Activated CD4-positive, alpha-beta T cell treated with anti-CD3 and anti-CD28 coated beads, Interleukin-2, amount 50 U/mL, for 48 hours (primary cell): ENCODE results near the gene RAPH1.
"Not testable (repeated sequence)": the region's sequence is repeated elsewhere in the genome, so short reads cannot be mapped to it uniquely, and the experiment has no call there.

ENCODE experiments used
- DNase-seq, 2 experiments: peaks; one replicate each; pipeline ENCODE4 v3.0.0-alpha.2; 2020

The RAPH1 gene

DNA sequence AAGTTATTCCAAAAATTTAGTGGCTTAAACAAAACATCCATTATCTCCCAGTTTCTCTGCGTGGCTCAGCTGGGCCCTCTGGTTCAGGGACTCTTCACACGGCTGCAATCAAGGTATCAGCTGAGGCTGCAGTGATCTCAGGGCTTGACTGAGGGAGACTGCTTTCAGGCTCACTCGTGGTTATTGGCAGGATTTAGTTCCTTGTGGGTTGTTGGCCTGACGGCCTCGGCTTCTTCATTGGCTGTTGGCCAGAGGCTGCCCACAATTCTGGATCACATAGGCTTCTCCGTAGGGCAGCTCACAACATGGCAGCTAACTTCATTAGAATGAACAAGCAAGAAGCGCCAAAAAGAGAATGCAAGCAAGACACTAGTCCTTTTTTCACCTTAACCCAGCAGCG, 116.8 kb downstream of the RAPH1 start:
- no peak for DNase-seq

GRCh38 chr2:203413796-203414195, 121.3 kb downstream of the RAPH1 start:
- no peak for DNase-seq

DNA sequence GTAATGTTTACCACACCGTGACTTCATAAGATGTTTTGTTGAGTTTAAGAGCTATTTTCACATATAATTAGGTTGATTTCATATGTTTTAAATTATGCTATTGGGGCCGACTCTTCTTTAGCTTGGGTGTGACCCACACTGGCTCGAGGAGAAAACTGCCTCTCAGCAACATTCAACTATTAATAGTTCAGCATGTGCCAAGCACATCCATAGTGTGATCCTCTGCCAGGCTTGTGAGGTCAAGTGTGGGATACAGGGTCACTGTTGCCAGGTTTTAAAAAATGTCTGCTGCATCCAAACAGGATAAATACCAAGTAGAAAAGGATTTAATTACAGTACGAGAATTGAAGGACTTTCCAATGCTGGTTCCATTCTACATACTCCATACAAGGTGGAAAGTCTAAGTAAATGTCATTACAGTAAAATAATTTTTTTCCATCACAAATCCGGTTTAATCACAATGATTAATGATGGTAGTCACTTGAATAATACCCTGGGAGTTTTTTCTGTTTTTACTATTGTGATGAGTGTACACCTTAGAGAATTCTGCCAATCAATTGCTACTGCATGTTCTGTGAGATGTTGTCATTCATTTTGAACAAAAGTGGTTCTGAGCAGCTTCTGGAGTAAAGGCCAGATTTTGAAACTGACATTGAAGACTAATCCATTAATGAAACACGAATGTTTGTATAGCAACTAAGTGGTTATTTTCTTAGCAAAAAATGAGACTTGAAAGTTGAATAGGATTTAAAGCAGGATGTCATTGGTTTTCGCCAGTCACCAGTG, 122.4 kb downstream of the RAPH1 start:
- no peak for DNase-seq

DNA sequence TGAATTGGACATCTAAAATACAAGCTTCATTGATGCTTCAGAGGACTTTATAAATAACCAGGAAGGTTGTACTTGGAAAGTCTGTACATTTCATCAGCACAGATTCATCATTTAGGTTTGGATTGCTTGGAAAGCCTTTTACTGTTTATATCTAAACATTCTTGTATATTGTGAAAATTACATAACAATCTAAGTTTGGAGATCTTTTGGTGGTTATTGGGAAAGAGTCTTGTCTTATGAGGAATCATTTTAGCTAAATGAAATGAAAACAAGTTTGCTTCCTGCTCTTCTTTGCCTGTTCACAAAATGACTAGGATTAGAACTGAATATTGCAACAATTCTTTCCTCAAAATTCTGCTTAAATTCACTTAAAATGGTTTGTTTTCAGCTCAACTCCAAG, 127.6 kb downstream of the RAPH1 start:
- no peak for DNase-seq

- no peak for DNase-seq
These were observed 130.1 kb downstream of the RAPH1 start for GRCh38 chr2:203404996-203405395.

DNA sequence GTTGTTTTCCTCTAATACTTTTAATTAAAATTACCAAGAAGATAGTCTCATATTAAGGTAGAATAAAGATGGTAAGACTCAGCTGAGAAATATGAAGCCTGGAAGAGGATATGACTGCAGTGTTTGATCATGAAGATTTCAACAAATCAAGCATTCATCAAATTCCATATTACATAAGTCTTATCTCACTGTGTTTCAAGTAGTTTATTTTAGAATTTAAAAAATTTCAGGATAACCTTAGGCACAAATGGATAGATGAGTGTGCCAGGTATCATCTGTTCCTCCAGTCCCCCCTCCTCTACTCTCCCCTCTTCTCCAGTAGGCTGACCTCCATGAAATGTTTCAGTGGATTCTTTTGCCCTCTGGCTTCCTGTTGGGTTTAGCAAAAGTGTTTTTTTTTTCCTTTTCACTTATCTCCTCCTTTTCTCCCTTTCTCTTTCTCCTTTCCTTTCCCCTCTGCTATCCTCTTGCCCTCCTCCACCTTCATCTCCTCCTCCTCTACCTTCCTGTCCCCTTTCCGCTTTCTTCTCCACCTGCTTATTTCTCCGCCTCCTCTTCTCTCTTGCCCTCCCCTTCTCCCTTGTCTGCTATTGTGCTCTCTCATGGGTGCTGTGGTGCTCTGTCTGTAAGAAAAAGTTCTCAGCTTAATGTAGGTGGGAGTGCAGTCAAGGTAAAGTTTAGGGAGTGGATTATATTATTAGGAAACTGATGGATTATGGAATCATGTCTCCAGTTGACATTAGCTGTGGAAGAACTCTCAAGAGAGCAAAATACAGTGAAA, 134.1 kb downstream of the RAPH1 start:
- no peak for DNase-seq

- DNase-seq: no peak
These were observed 136.1 kb downstream of the RAPH1 start for GRCh38 chr2:203399031-203399430.

DNA sequence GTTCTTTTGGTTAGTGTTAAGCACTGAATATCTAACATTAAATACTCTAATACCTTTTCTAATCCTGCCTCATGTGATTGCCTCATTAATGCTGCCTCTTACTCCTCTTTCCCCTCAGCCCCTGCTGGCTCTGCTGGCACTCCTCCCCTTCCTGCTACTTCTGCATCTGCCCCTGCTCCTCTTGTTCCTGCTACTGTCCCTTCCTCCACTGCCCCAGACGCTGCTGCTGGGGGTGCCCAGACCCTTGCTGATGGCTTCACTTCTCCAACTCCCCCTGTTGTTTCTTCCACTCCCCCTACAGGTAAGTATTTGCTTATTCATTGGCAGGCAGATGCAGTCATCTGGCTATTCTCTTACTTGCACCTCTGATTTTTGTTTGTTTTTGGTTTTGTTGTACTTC, 138.4 kb downstream of the RAPH1 start:
- no peak for DNase-seq

DNA sequence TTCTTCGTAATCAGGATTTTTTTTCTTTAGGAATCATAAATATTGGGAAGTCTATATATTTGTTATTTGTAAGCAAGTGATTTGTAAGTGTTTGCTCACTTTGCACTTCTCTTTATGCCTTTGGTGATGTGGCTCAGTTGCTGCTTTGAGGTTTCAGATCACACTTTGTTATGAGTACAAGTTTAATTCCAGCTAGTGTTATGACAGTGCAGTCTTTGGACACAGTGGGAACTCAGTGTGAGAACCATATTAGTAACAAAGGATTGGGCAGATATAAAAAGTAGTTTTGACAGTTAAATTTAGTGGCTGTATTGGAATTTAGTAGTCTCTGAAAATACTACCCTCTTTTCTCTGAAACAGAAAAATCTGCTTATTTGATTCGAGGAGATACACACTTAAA, 139.2 kb downstream of the RAPH1 start:
- no peak for DNase-seq

DNA sequence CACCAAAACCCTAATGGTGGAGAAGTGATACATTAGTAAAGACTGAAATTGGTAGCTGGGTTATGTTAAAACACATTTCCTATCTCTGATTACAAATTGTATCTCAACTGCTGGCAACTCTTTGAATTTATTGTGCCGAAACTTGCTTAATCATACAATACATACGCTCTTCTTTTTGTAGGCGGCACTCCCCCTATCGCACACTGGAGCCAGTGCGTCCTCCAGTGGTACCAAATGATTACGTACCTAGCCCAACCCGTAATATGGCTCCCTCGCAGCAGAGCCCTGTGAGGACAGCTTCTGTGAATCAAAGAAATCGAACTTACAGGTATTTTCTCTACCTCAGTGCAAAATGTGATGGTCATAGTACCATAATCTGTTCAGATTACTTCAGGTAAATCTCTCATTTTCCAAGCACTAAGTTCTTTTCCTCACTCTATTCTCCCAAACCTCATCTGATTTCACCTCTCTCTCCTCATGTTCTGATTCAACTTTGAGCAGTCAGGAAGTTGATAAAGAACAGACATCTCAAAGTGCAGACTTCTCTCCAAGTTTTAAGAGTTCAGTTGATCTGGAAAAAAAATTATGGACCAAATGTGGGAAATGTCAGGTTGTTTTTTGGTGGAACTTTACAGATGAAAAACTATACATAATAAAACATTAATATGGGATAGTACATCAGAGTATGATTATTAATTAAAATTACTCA, 140.4 kb downstream of the RAPH1 start:
- DNase-seq: no peak

GRCh38 chr2:203388153-203388552, 146.9 kb downstream of the RAPH1 start:
- DNase-seq: not testable (repeated sequence)

DNA sequence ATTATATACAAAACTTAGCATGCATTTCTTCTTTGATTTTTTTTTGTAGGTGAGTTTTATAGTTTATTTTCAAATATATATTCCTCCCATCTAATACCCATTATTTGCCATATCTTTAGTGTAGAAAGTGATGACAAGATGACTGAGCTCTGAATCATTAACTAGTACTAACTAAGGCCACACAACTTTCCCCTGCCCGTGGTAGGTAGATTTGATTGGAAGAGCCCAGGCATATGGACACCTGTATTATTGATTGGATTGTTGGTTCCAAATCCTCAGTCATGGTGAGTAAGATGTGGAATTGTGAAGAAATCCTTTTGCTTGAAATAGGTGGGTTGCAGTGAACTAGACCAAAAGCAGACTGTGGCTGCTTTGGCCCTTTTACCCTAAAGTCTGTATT, 152.1 kb downstream of the RAPH1 start:
- no peak for DNase-seq

- no peak for DNase-seq
These were observed 155.9 kb downstream of the RAPH1 start for GRCh38 chr2:203379156-203379555.

GRCh38 chr2:203376173-203376572, 158.9 kb downstream of the RAPH1 start:
- no peak for DNase-seq

DNA sequence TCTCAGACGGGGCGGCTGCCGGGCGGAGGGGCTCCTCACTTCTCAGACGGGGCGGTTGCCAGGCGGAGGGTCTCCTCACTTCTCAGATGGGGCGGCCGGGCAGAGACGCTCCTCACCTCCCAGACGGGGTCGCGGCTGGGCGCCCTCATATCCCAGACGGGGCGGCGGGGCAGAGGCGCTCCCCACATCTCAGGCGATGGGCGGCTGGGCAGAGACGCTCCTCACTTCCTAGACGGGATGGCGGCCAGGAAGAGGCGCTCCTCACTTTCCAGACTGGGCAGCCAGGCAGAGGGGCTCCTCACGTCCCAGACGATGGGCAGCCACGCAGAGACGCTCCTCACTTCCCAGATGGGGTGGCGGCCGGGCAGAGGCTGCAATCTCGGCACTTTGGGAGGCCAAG, 162.4 kb downstream of the RAPH1 start:
- DNase-seq: not testable (repeated sequence)

- DNase-seq: no peak
These were observed 168.2 kb downstream of the RAPH1 start for GRCh38 chr2:203366639-203367466.

- DNase-seq: no peak
These were observed 173.2 kb downstream of the RAPH1 start for GRCh38 chr2:203361922-203362321.

DNA sequence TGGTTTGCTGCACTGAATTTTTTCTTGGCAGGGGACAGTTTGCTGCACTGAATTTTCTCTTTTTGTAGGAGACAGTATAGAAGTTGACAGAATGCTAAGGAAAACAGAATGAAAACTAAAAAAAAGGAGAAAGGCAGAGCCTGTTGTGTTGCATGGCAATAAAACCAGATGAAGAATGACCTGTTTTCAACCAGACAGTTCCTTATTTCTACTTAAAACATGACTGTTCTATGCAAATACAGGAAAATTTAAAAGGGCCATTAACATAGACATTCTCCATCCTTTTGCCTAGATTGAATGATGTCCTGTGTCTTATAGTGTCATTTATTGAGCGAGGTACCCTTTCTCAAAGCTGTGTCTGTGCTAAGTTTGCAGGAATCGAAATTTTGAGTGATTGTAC, 173.6 kb downstream of the RAPH1 start:
- no peak for DNase-seq

- DNase-seq: no peak
These were observed 174.2 kb downstream of the RAPH1 start for GRCh38 chr2:203360833-203361430.

DNA sequence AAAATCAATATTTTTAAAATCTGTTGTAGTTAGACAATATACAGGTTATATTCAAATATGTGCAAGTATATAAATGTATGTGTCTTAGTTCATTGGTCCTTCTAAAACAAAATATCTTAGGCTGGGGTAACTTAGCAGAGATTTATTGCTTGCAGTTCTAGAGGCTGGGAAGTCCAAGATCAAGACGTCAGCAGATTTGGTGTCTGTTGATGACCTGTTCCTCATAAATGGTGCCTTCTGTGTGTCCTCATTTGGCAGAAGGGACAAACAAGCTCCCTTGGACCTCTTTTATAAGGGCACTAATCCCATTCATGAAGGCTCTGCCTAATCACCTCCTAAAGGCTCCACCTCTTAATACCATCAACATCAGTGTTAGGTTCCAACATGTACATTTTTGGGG, 175.7 kb downstream of the RAPH1 start:
- no peak for DNase-seq

DNA sequence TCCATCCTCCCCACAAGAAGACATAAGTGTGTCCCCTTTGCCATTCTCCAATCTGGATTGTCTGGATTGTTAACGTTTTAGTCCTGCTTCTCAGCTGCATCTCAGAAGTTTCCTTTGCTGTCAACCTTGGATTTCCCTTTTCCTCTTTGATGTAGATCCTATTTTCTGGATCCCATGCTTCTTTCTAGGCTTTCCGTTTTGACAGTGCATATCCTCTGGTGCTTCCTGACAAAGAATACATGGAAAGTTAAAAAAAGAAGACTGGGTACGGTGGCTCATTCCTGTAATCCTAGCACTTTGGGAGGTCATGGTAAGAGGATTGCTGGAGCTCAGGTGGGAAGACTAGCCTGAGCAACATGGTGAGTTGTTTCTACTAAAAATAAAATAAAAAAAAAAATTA, 180.1 kb downstream of the RAPH1 start:
- DNase-seq: no peak

DNA sequence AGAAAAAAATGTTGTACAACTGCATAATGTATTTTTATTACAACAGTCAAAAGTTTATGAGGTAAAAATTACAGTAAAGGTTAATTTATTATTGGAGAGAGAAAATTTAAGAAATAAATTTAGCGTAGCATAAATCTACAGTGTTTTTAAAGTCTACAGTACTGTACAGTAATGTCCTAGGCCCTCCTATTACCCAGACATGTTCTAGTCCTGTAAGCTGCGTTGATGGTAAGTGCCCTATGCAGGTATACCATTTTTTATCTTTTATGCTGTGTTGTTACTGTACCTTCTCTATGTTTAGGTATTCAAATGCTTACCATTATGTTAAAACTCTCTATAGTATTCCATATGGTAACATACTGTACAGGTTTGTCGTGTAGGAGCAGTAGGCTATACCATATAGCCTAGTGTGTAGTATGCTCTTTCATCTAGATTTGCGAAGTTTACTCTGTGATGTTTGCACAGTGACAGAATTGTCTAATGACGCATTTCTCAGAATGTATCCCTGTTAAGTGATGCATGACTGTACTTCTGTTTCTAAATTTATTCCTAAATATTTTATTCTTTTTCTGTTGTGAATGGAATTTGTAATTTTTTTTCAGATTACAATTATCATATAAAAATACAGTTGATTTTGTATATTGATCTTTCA, 182.4 kb downstream of the RAPH1 start:
- DNase-seq: no peak
